DMS 273 (cell line): ENCODE results near the gene TMEM53.

Source experiments
- DNase-seq: peaks from one replicate; lab custom pipeline; 2025; ENCODE audit not compliant: unreplicated experiment; lab: John Stamatoyannopoulos, UW

Gene TMEM53

DNA sequence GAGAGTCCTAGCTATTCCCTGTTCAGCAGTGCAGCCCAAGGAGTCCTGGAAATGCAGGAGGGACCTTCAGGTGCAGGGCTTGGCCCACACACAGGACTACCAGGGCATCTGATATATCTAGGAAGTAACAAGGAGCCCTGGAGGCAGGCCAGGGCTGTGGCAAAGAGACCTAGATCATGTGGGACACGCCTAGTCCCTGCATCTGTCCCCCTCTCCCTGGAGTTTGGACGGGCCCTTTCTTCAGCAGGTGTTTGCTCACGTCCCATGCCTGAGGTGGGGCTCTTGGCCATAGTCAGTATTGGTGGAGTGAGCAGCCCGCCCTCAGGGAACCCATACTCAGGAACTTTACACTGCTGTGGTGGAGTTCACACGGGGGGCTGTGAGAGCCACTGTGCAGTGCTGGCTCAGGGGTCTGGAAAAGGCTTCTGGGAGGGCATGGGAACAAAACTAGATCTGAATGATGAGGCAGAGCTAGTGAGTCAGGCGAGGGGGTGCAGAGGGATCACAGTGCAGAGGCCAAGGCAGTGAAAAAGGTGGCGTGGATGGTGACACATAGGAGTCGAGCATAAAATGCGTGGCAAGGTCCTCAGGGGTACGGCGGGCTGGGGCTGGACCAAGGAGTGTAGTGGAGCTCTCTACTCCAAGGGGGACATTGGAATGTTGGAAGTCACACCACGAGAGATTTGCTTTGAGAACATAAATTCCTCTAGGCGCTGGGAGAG lies 25.6 kb downstream of the TMEM53 start:
- DNase-seq, result no peak

DNA sequence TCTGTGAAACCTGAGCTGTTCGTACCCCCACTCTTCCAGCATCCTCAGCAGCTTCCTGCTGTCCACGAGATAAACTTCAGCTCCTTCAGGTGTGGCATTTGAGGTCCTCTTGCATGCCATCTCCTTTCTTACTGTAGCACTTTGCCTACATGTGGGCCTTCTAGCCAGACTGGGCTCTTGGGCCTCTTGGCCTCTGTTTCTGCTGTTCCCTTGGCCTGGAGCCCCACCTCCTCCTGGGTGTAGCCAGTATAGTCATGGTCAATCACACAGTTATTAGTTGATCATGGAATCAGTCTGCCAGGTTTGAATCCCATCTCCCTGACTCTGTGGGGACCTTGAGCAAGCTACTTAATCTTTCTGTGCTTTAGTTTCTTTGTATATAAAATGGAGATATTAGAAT lies 26.4 kb downstream of the TMEM53 start:
- no peak for DNase-seq

GRCh38 chr1:44646261-44647110 lies 27.8 kb downstream of the TMEM53 start:
- no peak for DNase-seq

GRCh38 chr1:44645476-44646244 lies 28.6 kb downstream of the TMEM53 start:
- peak; percentile 49 for DNase-seq

- no peak for DNase-seq
These were observed 29.5 kb downstream of the TMEM53 start for GRCh38 chr1:44644806-44645205.

DNA sequence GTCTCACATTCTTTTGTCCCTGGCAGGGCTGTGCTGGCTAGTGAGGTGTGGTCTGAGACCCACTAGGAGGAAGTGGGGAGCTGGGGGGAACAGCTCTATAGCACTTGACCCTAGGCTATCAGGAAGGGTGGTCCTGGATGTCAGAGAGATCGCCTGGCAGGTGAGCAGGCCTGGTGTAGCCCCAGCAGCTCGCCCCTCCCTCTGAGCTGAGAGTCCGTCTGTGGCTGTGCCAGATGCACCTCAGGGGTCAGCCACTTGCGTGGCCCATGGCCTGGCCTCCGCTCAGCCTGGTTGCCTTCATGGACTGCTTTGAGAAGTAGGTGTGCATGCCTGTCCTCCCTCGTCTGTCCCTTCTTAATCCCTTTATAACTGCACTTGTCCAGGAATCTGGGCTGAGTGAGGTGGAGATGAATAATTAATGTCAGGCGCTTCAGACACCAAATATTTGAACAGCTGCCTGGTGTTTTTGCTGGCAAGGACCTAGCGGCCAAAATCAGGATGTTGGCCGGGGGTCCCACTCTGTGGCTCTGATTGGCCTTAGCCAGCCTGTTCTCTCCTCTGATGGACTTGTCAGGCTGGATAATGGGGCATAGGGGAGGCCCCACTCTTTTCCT lies 30.5 kb downstream of the TMEM53 start:
- DNase-seq, result peak; percentile 54

GRCh38 chr1:44642925-44643324 lies 31.4 kb downstream of the TMEM53 start:
- no peak for DNase-seq

- peak; percentile 30 for DNase-seq
These were observed 32.0 kb downstream of the TMEM53 start for GRCh38 chr1:44642255-44642654.

DNA sequence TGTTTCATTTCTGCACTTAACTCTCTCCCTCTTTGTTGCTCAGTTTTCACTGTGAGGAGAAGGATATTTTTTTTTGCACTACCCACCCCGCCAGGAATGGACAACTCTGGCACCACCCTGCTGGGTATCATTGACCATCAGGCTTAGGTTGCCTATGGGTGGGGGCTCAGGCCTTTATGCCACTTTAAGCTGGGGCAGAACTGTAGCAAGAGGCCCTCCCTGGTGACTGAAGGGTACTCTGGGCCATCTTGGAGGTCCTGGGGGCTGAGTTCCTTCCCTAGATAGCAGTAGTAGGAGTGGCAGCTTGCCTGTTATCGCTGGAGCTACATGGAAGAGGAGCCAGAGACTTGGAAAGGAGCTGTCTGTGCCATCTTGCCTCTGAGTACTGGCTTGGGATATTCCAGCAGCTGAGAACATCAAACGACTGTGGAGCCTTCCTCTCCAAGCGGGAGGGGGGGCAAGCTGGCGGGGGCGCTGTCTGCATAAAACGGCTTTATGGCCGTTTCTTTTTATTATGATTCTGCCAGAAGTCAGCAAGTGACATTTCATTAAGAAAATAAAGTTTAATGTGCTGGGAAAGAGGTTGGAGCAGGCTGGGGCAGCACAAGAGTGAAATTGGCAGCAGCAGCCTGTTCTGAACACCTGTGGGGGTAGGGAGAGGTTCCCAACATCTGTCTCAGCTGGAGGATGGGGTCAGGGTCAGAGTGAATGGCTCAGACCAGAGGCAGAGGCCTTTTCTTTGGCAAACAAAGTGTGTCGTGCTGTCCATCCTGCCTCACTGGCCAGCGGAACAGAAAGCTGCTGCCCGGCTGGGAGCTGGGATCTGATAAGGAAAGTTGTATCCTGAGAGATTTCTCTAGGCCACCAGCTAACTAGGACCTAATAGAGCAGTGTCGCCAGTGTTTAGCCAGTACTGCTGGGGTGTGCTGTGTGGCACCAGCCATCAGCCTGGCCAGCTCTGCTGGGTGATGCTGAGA lies 32.9 kb downstream of the TMEM53 start:
- DNase-seq, result peak; percentile 26

DNA sequence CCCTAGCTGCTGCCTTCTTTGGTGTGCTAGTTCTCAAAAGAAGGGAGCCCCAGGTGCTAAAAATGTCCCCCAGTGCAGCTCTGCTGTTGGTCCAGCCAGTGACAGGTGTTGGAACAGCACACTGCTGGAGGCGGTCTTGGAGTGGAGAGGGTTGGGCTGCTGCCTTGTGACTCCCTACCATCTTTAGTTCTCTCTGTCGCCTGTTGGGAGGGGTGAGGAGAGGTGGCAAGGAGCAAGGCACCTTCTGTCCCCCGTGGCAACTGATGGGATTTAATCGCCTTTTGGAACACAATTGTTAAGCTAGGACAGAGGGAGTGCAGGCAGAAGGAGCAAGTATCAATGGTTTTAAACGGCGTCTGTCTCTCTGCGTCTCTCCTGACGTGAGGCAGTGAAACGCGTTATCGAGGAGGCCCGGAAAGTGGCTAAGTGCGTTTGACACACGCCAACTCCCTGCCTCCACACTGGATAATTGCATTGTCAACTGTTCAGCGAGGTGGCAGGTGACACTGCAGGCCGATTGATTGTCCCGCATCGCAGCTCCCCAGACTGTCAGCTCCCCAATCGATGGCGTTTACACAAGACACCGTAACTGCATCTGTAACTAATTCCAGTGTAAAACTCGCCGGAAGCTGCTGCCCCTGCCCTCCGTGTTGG lies 34.0 kb downstream of the TMEM53 start:
- peak; percentile 57 for DNase-seq

DNA sequence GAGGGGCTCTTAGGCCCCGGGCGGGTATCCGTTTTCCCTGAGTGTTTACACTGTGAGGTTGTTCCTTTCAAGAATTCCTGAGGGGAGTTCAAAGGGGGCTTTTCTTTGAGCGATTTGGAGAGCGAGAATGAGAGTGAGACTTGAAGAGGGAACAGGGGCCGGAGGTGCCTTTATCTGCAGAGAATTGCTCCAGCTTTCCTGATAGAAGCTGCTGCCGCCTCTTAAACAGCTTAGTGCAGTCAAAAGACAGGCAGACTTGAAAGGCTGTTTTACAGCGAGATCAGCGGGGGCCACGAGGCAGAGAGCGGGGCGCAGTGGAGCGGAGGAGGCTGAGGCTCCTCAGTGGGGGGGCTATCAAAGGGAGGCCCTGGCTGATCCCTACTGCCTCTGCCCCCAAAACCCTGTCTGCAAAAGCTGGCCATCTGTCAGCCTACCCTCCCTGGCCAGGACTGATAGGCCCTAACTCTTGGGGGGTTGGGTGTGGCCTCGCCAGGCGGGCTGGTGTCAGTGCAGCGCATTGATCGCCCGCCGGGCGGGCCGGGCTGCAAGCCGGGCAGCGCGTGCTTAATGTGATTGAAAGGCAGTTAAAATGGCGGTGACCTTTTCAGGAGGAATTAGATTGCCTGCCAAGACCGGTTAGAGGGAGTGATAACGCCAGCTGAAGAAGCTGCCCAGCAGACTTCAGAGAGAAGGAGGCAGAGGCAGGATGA lies 36.4 kb downstream of the TMEM53 start:
- no peak for DNase-seq

DNA sequence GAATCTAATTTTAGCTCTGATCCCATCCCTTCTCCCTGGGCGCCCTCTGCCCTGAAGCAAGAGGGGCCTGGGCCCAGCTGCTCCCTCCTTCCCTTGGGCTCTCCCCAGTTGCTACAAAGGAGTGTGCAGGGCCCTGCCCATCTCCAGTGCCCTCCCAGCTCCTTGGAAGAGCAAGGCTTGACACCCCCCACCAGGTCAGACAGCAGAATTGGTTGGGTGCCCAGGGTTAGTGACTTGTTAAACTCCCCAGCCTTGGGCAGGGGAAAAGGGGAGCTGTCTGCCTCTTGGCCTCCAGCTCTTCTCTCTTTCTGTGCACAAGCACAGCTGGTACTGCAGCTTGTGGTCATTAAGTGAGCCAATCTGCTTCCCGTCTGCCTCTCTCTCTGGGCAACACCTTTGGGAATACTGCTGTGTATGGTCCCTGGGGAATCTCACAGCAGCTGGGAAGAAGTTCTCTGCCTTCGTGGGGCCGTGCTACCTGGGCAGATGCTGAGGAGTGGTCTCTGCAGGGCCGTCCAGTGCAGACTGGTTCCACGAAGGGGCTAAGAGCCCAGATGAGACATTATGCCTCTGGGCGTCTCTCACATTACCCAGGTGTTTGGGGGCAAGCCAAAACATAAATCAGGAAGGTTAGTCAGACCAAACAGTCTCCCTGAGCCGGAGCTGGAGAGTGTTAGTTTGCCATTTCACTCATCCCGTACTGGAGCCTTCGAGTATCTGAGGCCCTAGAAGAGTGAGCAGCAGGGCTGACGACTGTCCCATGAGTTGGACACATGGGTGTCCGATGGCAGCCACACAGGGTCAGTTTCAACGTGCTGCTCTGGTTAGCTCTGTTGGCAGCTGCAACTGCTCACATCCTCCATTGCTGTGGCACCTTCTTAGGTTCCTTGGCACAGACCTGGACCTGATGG lies 37.3 kb downstream of the TMEM53 start:
- DNase-seq, result peak; percentile 96

GRCh38 chr1:44636083-44636687 lies 38.1 kb downstream of the TMEM53 start:
- no peak for DNase-seq

DNA sequence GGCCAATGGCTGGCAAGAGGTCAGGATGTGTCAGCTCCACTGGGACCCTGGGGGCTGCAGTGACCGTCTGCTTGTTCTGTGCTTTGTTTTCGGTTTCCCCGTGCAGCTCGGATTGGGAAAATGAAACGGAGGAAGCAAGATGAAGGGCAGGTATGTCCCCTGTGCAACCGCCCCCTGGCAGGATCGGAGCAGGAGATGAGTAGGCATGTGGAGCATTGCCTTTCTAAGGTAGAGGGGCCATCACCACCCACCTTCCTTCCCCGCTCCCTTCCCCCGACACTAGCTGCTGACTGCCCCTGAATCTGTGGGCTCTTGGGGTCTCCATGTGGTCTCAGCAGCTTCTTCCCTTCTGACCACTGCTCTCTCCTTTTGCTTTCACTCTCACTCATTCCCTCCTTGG lies 38.8 kb downstream of the TMEM53 start:
- DNase-seq, result no peak

DNA sequence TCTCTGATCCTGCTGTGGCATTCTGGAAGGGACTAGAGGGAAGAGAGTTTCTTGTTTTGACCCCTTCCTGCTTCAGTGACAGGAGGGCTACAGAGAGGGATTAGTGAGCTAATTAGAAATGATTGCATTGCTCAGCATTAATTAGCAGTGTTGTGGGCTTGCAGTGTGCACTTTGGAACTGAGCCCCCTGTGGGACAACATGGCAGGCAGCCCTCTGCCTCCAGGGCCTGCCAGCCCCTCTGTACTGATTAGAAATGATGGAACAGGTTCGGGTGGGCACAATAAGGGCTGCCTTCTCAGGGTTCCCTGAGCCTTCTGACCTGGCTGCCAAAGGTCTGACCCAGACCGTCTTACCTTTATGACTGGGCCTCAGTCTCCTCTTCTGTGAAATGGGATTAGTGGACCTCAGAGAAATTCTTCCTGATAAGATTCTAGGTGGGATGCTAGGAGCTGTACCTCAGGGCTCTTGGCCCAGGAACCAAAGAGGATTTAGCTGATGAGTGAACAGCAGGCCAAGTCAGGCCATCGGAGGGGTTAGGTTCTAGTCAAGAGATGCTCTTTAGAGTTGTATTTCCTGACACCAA lies 39.6 kb downstream of the TMEM53 start:
- DNase-seq, result no peak

DNA sequence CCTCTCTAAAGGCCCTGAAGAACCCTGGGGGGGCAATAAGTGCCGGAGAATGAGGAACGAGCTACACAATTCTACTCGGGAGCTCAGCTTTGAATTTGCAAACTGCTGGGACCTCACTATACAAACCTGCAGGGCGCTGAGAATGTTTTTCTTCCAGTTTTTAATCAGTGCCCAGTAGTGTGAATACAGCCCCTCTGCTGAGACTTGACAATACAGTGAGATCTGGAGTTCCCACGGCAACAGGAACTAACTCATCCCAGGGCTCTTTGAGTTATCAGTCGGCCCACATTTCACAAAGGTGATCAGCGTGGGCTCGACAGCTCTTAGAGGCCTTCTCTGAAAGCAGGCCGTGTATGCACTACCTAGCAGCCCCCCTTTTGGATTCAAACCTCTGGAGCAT lies 41.7 kb downstream of the TMEM53 start:
- DNase-seq, result peak; percentile 51
